HG03139 (cell line): Measurements from ENCODE around the gene TMEM217.
"Not testable (repeated sequence)": the region's sequence is repeated elsewhere in the genome, so short reads cannot be mapped to it uniquely, and the experiment has no call there.

Source experiments
- ATAC-seq: cut with Tn5 transposase; IDR thresholded peaks from one replicate; pipeline ENCODE4 v1.9.1; 2021; ENCODE audit not compliant: unreplicated experiment

TMEM217 gene

GRCh38 chr6:37218511-37218910, 39.4 kb downstream of the TMEM217 start:
- no peak for ATAC-seq

- no peak for ATAC-seq
Observed at GRCh38 chr6:37218061-37218460, 39.9 kb downstream of the TMEM217 start.

- ATAC-seq, result no peak
Observed at GRCh38 chr6:37212268-37212667, 45.7 kb downstream of the TMEM217 start.

- no peak for ATAC-seq
Observed at GRCh38 chr6:37210313-37210968, 47.5 kb downstream of the TMEM217 start.

- no peak for ATAC-seq
Observed at GRCh38 chr6:37209461-37210205, 48.3 kb downstream of the TMEM217 start.

- ATAC-seq, result no peak
Observed at GRCh38 chr6:37208793-37209192, 49.2 kb downstream of the TMEM217 start.

DNA sequence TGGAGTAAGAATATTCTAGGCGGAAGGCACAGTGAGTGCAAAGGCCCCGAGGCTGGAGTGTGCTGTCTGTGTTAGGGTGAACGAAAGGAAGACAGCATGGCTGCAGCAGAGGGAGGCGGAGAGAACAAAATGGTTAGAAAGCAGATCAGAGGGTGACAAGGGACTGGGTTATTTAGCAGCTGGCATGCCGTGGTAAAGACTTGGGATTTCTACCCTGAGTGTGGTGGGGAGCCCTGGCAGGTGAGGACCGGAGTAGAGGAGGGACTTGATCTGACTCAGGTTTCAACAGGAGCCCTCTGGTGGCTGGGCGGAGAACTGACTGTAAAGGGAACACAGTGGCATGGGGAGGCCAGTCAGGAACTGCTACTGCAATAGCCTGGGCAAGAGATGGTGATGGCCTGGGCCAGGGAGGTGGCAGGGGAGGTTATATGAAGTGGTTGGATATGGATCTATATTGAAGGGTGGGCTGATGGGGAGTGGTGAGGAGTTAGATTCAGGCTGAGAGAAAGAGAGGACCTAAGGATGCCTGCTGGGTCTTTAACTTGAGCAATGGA, 50.0 kb downstream of the TMEM217 start:
- peak; percentile 48 for ATAC-seq

DNA sequence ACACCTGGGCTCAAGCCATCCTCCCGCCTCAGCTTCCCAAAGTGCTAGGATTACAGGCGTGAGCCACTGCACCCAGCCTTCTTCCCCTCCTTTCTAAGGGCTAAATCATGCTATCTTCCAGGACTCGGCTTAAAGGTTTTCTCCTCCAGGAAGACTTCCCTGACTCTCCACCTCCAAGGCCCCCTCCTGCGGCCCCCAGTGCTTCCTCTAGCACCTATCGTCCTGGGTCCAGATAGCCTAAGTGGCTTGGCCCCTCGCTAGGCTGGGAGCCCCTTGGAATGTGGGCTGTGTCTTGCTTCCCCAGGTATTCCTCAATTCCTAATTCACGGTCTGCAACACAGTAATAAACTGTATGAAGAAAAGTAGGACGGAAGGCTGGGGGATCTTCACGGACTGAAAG, 51.3 kb downstream of the TMEM217 start:
- ATAC-seq, result no peak

DNA sequence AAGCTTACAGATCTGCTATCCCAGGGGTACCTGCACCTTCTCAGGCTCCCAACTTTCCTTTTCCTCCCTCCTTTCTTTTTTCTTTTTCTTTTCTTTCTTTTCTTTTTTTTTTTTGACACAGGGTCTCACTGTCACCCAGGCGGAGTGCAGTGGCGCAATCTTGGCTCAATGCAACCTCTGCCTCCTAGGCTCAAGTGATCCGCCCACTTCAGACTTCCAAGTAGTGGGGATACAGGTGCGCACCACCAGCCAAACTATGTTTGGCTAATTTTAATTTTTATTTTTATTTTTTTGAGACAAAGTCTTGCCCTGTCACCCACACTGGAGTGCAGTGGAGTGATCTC, 52.0 kb downstream of the TMEM217 start:
- no peak for ATAC-seq

GRCh38 chr6:37205175-37205996, 52.6 kb downstream of the TMEM217 start:
- ATAC-seq, result no peak

- ATAC-seq, result no peak
Observed at GRCh38 chr6:37204014-37204751, 53.8 kb downstream of the TMEM217 start.

- no peak for ATAC-seq
Observed at GRCh38 chr6:37202788-37203491, 55.0 kb downstream of the TMEM217 start.

DNA sequence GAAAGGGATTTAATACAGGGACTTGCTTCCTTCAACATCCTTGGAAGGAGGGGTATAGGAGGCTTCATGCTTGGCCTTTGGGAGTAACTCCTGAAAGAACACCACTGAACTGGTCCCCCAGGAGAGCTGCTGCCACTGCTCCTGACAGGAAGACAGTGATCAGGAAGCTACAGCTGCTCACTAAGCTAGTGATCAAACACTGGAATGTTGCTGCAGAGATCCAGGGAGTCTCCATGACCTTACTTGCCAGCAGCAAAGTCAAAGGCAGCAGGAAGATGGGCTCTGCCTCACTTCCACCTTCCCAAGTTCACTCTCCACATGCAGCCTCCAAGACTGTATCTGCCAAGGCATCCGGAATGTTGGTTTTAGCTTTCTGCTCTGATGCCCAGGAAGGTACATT, 56.2 kb downstream of the TMEM217 start:
- no peak for ATAC-seq

- no peak for ATAC-seq
Observed at GRCh38 chr6:37200085-37200484, 57.9 kb downstream of the TMEM217 start.

DNA sequence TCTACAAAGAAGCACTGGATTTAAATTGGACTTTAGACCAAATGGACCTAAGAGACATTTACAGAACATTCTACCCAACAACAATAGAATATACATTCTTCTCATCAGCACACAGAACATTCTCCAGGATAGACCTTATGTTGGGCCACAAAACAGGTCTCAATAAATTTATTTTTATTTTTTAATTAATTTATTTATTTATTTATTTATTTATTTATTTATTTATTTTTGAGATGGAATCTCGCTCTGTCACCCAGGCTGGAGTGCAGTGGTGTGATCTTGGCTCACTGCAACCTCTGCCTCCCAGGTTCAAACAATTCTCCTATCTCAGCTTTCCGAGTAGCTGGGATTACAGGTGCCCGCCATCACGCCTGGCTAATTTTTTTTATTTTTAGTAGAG, 61.5 kb downstream of the TMEM217 start:
- ATAC-seq, result not testable (repeated sequence)

GRCh38 chr6:37194886-37195285, 63.1 kb downstream of the TMEM217 start:
- ATAC-seq, result not testable (repeated sequence)

GRCh38 chr6:37192666-37193065, 65.3 kb downstream of the TMEM217 start:
- ATAC-seq, result no peak

DNA sequence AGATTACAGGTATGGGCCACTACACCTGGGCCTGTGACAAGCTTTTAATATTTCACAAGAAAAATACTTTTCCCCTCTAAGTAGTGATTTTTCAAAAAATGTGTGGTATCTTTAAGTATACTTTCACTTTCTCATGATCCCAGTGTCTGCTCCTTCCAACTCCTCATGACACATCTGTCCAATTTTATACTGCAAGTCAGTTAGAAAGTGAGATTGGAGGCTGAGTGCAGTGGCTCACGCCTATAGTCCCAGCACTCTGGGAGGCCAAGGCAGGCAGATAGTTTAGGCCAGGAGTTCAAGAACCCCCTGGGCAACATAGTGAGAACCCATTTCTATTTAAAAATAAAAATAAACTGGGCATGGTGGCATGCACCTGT, 67.8 kb downstream of the TMEM217 start:
- ATAC-seq, result no peak

DNA sequence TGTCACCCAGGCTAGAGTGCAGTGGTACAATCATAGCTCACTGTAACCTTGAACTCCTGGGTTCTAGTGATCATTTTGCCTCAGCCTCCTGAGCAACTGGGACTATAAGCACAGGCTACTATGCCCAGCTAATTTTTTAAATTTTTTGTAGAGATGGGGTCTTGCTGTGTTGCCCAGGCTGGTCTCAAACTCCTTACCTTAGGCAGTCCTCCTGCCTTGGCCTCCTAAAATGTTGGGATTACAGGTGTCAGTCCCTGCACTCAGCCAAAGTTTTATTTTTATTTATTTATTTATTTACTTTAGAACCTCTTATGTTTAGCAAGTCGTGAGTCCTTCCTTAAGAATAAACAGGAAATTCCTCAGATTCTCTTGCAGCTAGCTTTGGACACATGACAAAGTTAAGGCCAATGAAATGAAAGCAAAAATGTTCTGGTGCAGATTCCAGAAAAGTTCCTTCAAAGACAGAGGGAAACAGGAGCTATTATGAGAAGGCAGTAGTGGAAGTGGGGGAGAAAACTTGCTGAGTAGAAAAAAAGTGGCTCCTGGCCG, 68.9 kb downstream of the TMEM217 start:
- no peak for ATAC-seq
